Measurements from ENCODE around the gene FIG4. TPM values are rescaled to one million over a fixed set of nuclear protein-coding genes. Genes with fewer than 3 reads are reported as not detected.

Gene FIG4
- total and polyA plus RNA-seq, 2 of the 13 experiments (the other 11 are each of a cell fraction or from before 2014, with no cell fraction given): 5.5 to 7.9 TPM

DNA sequence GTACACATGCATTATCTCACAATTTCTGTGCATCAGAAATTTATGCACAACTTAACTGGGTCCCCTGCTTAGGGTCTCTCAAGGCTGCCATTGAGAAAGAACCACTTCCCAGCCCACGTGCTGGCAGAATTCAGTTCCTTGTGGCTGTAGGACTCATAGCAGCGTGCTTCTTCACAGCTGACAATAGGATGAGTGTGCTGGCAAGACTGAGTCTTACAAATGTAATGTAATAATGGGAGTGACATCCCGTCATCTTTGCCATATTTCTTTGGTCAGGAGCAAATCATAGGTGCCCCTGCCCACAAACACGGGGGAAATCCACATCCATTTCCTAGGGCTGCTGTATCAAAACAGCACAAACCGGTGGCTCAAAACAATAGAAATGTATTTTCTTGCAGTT is 77.4 kb downstream of the FIG4 start:
- H3K4me2 ChIP-seq (ENCODE audit: low read depth, low read length): no peak overlapping the region
- H2AFZ ChIP-seq (ENCODE audit: low read length): no peak overlapping the region
- ATAC-seq (no peak), DNase-seq (ENCODE audit: low spot score) (no peak), FAIRE-seq (no peak)
- no peaks in the 10 kb centered on the region for H3K27me3 ChIP-seq (ENCODE audit: control insufficient read depth in 1 of 2, insufficient read depth in 2 of 2, low read length in 2 of 2)
- intact Hi-C loops (cut with micrococcal nuclease; ENCODE audit: unreplicated experiment): no loop called here
- TF ChIP-seq, protein P1, sequence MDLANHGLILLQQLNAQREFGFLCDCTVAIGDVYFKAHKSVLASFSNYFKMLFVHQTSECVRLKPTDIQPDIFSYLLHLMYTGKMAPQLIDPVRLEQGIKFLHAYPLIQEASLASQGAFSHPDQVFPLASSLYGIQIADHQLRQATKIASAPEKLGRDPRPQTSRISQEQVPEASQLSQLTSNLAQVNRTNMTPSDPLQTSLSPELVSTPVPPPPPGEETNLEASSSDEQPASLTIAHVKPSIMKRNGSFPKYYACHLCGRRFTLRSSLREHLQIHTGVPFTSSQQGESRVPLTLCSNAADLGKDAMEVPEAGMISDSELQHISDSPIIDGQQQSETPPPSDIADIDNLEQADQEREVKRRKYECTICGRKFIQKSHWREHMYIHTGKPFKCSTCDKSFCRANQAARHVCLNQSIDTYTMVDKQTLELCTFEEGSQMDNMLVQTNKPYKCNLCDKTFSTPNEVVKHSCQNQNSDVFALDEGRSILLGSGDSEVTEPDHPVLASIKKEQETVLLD (CRISPR knock-in tag; IDR thresholded peaks at IDR 0.05; ENCODE audit: low read depth): no peak
- TF ChIP-seq, protein P2, sequence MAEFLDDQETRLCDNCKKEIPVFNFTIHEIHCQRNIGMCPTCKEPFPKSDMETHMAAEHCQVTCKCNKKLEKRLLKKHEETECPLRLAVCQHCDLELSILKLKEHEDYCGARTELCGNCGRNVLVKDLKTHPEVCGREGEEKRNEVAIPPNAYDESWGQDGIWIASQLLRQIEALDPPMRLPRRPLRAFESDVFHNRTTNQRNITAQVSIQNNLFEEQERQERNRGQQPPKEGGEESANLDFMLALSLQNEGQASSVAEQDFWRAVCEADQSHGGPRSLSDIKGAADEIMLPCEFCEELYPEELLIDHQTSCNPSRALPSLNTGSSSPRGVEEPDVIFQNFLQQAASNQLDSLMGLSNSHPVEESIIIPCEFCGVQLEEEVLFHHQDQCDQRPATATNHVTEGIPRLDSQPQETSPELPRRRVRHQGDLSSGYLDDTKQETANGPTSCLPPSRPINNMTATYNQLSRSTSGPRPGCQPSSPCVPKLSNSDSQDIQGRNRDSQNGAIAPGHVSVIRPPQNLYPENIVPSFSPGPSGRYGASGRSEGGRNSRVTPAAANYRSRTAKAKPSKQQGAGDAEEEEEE (CRISPR knock-in tag; IDR thresholded peaks at IDR 0.05; ENCODE audit: borderline replicate concordance): no peak
- no peak for TF ChIP-seq TOPORS (CRISPR knock-in tag; IDR thresholded peaks at IDR 0.05)
- no peak for TF ChIP-seq SUZ12 (IDR thresholded peaks at IDR 0.05; ENCODE audit: low read depth, low read length)
- no peak for TF ChIP-seq ZNF740 (CRISPR knock-in tag; IDR thresholded peaks at IDR 0.05)
- TF ChIP-seq ZNF225 (CRISPR knock-in tag; IDR thresholded peaks at IDR 0.05): no peak
- TF ChIP-seq, protein P3, sequence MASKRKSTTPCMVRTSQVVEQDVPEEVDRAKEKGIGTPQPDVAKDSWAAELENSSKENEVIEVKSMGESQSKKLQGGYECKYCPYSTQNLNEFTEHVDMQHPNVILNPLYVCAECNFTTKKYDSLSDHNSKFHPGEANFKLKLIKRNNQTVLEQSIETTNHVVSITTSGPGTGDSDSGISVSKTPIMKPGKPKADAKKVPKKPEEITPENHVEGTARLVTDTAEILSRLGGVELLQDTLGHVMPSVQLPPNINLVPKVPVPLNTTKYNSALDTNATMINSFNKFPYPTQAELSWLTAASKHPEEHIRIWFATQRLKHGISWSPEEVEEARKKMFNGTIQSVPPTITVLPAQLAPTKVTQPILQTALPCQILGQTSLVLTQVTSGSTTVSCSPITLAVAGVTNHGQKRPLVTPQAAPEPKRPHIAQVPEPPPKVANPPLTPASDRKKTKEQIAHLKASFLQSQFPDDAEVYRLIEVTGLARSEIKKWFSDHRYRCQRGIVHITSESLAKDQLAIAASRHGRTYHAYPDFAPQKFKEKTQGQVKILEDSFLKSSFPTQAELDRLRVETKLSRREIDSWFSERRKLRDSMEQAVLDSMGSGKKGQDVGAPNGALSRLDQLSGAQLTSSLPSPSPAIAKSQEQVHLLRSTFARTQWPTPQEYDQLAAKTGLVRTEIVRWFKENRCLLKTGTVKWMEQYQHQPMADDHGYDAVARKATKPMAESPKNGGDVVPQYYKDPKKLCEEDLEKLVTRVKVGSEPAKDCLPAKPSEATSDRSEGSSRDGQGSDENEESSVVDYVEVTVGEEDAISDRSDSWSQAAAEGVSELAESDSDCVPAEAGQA (IDR thresholded peaks at IDR 0.05; ENCODE audit: low read depth): no peak
- TF ChIP-seq, protein P3 (CRISPR knock-in tag; IDR thresholded peaks at IDR 0.05; ENCODE audit: borderline replicate concordance): no peak
- TF ChIP-seq TAF15 (IDR thresholded peaks at IDR 0.05; ENCODE audit: low read depth, low read length, poor library complexity, severe bottlenecking): no peak
- no peak for TF ChIP-seq ZNF263 (CRISPR knock-in tag; IDR thresholded peaks at IDR 0.05)
- TF ChIP-seq ETV5 (CRISPR knock-in tag; IDR thresholded peaks at IDR 0.05; ENCODE audit: borderline replicate concordance): no peak
- H3K9ac ChIP-seq (ENCODE audit: insufficient read depth, low read depth, low read length): no peak overlapping the region
- H3K27ac ChIP-seq (ENCODE audit: extremely low read length, insufficient read depth, low read length): no peak overlapping the region
- no peaks in the 10 kb centered on the region for H3K9me3 ChIP-seq (ENCODE audit: low read length)
- no peaks in the 10 kb centered on the region for H3K36me3 ChIP-seq (replicated peaks in 1 of 2; ENCODE audit: control insufficient read depth in 1 of 2, insufficient read depth in 2 of 2, low read length in 2 of 2)
- H4K20me1 ChIP-seq (ENCODE audit: insufficient read depth, low read length): no peaks in the 10 kb centered on the region
- CTCF ChIA-PET (ENCODE audit: low intra/inter-chr PET ratio, low total read pairs): no interaction called here
- H3K4me1 ChIP-seq (ENCODE audit: insufficient read depth, low read length): no peaks in the 10 kb centered on the region
- WGBS (ENCODE audit: low lambda C conversion rate): 96% methylated on average over 5 of the region's 5 CpGs
- in situ Hi-C loops (cut with HindIII; ENCODE audit: extremely low pct_ligation_motif_present, low pct_unique_long_range_greater_than_20kb): no loop called here
- BruUV-seq (replicated peaks): no TSS peak
- H3K79me2 ChIP-seq (ENCODE audit: insufficient read depth, low read length): no peaks in the 10 kb centered on the region
- POLR2A ChIA-PET: no interaction called here
- H3K4me3 ChIP-seq (replicated peaks in 1 of 3; ENCODE audit: insufficient read depth in 1 of 3, low read depth in 2 of 3, low read length in 3 of 3): no peak overlapping the region

All from HepG2 (cell line).